ENCODE data around the gene DHRS4.

Gene DHRS4

DNA sequence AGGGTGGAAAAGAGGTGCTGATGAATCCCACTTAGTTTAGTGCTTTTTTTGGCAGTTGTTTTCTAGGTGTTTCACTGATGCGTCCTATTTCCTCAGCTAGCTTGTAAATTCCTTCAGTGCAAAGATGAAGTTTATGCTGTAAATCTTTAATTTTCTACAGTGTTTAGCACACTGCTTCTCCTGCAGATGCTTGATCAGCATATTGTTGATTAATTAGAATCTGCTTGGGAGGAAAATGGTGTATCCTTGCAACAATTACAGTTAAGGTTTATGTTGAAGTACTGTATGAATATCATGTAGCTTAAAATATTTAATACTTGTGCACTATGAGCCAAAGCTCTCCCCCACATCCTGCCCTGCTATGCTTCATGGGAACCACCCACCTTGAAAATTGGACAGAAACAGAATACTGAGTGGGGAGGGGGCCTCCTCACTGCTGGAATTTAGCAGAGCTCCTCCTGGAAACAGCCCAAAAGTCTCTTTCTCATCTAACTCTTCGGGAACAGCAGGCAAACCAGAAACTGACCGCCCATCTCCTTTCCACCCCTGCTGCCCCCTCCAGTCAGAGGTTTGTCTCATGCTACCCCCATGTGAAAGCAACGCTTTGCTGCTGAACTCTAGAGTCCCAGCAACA lies 20.3 kb upstream of the DHRS4 start:
- DNase-seq (ENCODE audit: low read depth in 1 of 2, low spot score in 1 of 2) = no peak
- no peak overlapping the region for H3K4me3 ChIP-seq (replicated peaks; ENCODE audit: insufficient read depth, low read length)
- H3K27me3 ChIP-seq (ENCODE audit: insufficient read depth, poor library complexity, severe bottlenecking) = no peaks in the 10 kb centered on the region
- TF ChIP-seq, protein P1, sequence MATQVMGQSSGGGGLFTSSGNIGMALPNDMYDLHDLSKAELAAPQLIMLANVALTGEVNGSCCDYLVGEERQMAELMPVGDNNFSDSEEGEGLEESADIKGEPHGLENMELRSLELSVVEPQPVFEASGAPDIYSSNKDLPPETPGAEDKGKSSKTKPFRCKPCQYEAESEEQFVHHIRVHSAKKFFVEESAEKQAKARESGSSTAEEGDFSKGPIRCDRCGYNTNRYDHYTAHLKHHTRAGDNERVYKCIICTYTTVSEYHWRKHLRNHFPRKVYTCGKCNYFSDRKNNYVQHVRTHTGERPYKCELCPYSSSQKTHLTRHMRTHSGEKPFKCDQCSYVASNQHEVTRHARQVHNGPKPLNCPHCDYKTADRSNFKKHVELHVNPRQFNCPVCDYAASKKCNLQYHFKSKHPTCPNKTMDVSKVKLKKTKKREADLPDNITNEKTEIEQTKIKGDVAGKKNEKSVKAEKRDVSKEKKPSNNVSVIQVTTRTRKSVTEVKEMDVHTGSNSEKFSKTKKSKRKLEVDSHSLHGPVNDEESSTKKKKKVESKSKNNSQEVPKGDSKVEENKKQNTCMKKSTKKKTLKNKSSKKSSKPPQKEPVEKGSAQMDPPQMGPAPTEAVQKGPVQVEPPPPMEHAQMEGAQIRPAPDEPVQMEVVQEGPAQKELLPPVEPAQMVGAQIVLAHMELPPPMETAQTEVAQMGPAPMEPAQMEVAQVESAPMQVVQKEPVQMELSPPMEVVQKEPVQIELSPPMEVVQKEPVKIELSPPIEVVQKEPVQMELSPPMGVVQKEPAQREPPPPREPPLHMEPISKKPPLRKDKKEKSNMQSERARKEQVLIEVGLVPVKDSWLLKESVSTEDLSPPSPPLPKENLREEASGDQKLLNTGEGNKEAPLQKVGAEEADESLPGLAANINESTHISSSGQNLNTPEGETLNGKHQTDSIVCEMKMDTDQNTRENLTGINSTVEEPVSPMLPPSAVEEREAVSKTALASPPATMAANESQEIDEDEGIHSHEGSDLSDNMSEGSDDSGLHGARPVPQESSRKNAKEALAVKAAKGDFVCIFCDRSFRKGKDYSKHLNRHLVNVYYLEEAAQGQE (IDR thresholded peaks at IDR 0.05; ENCODE audit: insufficient replicate concordance, low read depth) = no peak
- no peak for TF ChIP-seq POLR2AphosphoS5 (IDR thresholded peaks at IDR 0.05; ENCODE audit: low read depth)
- no peak for TF ChIP-seq SPI1 (IDR thresholded peaks at IDR 0.05; ENCODE audit: borderline replicate concordance, low read depth)
- TF ChIP-seq GABPA (IDR thresholded peaks at IDR 0.05; ENCODE audit: low read depth) = no peak
- TF ChIP-seq, protein P2, sequence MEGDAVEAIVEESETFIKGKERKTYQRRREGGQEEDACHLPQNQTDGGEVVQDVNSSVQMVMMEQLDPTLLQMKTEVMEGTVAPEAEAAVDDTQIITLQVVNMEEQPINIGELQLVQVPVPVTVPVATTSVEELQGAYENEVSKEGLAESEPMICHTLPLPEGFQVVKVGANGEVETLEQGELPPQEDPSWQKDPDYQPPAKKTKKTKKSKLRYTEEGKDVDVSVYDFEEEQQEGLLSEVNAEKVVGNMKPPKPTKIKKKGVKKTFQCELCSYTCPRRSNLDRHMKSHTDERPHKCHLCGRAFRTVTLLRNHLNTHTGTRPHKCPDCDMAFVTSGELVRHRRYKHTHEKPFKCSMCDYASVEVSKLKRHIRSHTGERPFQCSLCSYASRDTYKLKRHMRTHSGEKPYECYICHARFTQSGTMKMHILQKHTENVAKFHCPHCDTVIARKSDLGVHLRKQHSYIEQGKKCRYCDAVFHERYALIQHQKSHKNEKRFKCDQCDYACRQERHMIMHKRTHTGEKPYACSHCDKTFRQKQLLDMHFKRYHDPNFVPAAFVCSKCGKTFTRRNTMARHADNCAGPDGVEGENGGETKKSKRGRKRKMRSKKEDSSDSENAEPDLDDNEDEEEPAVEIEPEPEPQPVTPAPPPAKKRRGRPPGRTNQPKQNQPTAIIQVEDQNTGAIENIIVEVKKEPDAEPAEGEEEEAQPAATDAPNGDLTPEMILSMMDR (IDR thresholded peaks at IDR 0.05; ENCODE audit: insufficient read depth, low read length) = no peak
- no peak overlapping the region for H3K27ac ChIP-seq (replicated peaks)

DNA sequence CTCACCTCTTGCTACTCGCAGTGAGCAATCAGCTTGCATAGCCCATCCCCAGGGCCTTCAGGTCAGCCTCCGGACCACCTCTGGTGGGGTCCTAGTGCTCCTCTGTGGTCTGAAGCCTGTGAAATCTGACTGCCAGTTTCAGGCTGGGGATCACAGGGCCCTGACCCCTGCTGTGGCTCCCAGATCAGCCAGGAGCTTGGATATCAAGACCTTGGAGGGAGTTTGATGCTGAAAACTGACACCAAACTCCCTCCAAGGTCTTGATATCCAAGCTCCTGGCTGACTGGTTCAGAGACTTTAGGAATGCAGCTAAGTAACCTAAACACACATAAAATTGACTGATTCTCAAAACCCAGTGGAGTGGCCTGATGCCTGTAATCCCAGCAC lies 19.8 kb upstream of the DHRS4 start:
- Histone ChIP-seq H3K27me3 (ENCODE audit: insufficient read depth, poor library complexity, severe bottlenecking) (no peaks in the 10 kb centered on the region), H3K4me3 (replicated peaks; ENCODE audit: insufficient read depth, low read length) (no peak overlapping the region), H3K27ac (replicated peaks) (no peak overlapping the region)
- DNase-seq (ENCODE audit: low read depth in 1 of 2, low spot score in 1 of 2) = no peak
- TF ChIP-seq, protein P2 (IDR thresholded peaks at IDR 0.05; ENCODE audit: insufficient read depth, low read length) = no peak
- TF ChIP-seq POLR2AphosphoS5 (IDR thresholded peaks at IDR 0.05; ENCODE audit: low read depth) (no peak), SPI1 (IDR thresholded peaks at IDR 0.05; ENCODE audit: borderline replicate concordance, low read depth) (no peak), GABPA (IDR thresholded peaks at IDR 0.05; ENCODE audit: low read depth) (no peak)
- TF ChIP-seq, protein P1 (IDR thresholded peaks at IDR 0.05; ENCODE audit: insufficient replicate concordance, low read depth) = no peak

DNA sequence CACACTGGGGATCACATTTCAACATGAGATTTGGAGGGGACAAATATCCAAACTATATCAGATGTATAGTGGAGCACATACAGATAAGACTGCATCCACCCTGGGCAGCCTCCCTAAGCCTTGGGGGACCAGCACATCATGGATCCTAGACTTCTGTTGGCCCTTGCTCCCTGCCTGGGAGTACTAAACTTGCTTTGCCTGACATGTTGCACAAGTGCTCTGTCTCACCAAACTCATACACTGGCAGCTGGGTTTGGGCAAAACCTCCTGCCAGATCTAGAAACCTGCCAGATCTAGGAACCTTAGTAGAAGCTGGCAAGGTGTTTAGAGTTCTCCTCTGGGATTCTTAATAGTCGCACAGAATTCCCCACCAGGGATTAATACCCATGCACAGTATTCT lies 18.4 kb upstream of the DHRS4 start:
- DNase-seq (ENCODE audit: low read depth in 1 of 2, low spot score in 1 of 2) = no peak
- Histone ChIP-seq H3K27ac (replicated peaks) (no peak overlapping the region), H3K4me3 (replicated peaks; ENCODE audit: insufficient read depth, low read length) (no peak overlapping the region), H3K27me3 (ENCODE audit: insufficient read depth, poor library complexity, severe bottlenecking) (no peaks in the 10 kb centered on the region)
- TF ChIP-seq GABPA (IDR thresholded peaks at IDR 0.05; ENCODE audit: low read depth) = no peak
- TF ChIP-seq, protein P1 (IDR thresholded peaks at IDR 0.05; ENCODE audit: insufficient replicate concordance, low read depth) = no peak
- TF ChIP-seq POLR2AphosphoS5 (IDR thresholded peaks at IDR 0.05; ENCODE audit: low read depth) = no peak
- no peak for TF ChIP-seq SPI1 (IDR thresholded peaks at IDR 0.05; ENCODE audit: borderline replicate concordance, low read depth)
- TF ChIP-seq, protein P2 (IDR thresholded peaks at IDR 0.05; ENCODE audit: insufficient read depth, low read length) = no peak

Measured in HL-60 (cell line).